Right cardiac atrium (tissue), 5 donors: Measurements from ENCODE around the gene CTNNBIP1. TPM values are rescaled to one million over a fixed set of nuclear protein-coding genes. Genes with fewer than 3 reads are reported as not detected.

Source experiments
- ATAC-seq, 2 donors: fragments of 200-7000 bp; cut with Tn5 transposase; one replicate each; pipeline versions ENCODE4 v1.8.0 to v1.9.1; 2020; ENCODE audit warnings: moderate library complexity in 2 of 2, mild to moderate bottlenecking in 1 of 2
- DNase-seq, 3 donors: peaks; one replicate each; pipeline ENCODE4 v3.0.0-alpha.2; 2020
- H3K27ac ChIP-seq: one replicate; pipeline ENCODE4 v1.5.1; 2013; ENCODE audit warnings: mild to moderate bottlenecking, low read length, control low read depth, moderate library complexity
- H3K27me3 ChIP-seq: one replicate; pipeline ENCODE4 v1.6.1; 2013; ENCODE audit not compliant: control insufficient read depth, insufficient read depth
- H3K4me1 ChIP-seq: one replicate; pipeline ENCODE4 v1.6.1; 2013; ENCODE audit warnings: low read length; ENCODE audit not compliant: control insufficient read depth, insufficient read depth
- H3K4me3 ChIP-seq: one replicate; pipeline ENCODE4 v1.5.1; 2013; ENCODE audit warnings: low read length, control low read depth
- H3K9me3 ChIP-seq: one replicate; pipeline ENCODE4 v1.6.1; 2013; ENCODE audit warnings: low read length; ENCODE audit not compliant: control insufficient read depth
- WGBS: extraction: QIAGEN DNeasy Blood & Tissue Kit; methylation state at CpG from one replicate; pipeline ENCODE4 v1.1.7; 2013; 5-methylcytosine and 5-hydroxymethylcytosine counted together
- intact Hi-C, 4 donors: fragments of 100-400 bp; cut with DNase I; formaldehyde crosslinking; loops; one replicate each; pipeline versions ENCODE4 v1.11.0 to v1.14.0; 2022 to 2023
- polyA plus RNA-seq: library from polyadenylated mRNA; stranded (reverse); fragments of 200-250 nt; gene quantifications from one replicate; pipeline ENCODE4 v1.2.3, GENCODE V29; 2013
- total RNA-seq, 4 donors: library from RNA; stranded (reverse); fragmentation: NEBNext Ultra II Directional; extraction: Animal tissue kit (Norgen Biotek cat#: 25700); gene quantifications; one replicate each; pipeline ENCODE4 v1.2.1, GENCODE V29; 2021
- donor health status: healthy with polysubstance abuse.
- donor health status: DM: no; HTN: yes; CAD: no.
- donor health status: DM: no; HTN: no; CAD: no.
- donor health status: DM: no; HTN: yes; CAD: no; lungs with severe emphysema.
- donor health status: DM: yes; HTN: yes; CAD: no.

CTNNBIP1 gene
- total and polyA plus RNA-seq, 5 donors, result 31.9 to 71.8 (median 52.7) TPM

- Histone ChIP-seq H3K4me3 (no peak overlapping the region), H3K4me1 (peaks cover 27% of the 10 kb centered on the region), H3K9me3 (no peaks in the 10 kb centered on the region), H3K27me3 (no peaks in the 10 kb centered on the region), H3K27ac (peak overlapping the region; percentile 51)
- DNase-seq (no peak), ATAC-seq (no peak)
- intact Hi-C loops, result no loop called here
- 73% methylated on average over 8 of the region's 8 CpGs for WGBS
These were observed 20.7 kb downstream of the CTNNBIP1 start for GRCh38 chr1:9889411-9889810.

GRCh38 chr1:9888886-9889285, 21.2 kb downstream of the CTNNBIP1 start:
- Histone ChIP-seq H3K9me3 (no peaks in the 10 kb centered on the region), H3K4me1 (peaks cover 27% of the 10 kb centered on the region), H3K27me3 (no peaks in the 10 kb centered on the region), H3K27ac (peak overlapping the region; percentile 51), H3K4me3 (no peak overlapping the region)
- DNase-seq (no peak), ATAC-seq (no peak)
- 75% methylated on average over 9 of the region's 9 CpGs for WGBS
- intact Hi-C loops, result no loop called here

- WGBS, result 95% methylated on average over 4 of the region's 4 CpGs
- intact Hi-C loops, result no loop called here
- no peaks in the 10 kb centered on the region for H3K9me3 ChIP-seq
- H3K4me3 ChIP-seq, result no peak overlapping the region
- H3K27me3 ChIP-seq, result no peaks in the 10 kb centered on the region
- H3K27ac ChIP-seq, result peak overlapping the region; percentile 55
- DNase-seq (no peak), ATAC-seq (no peak)
- H3K4me1 ChIP-seq, result peaks cover 22% of the 10 kb centered on the region
These were observed 23.0 kb downstream of the CTNNBIP1 start for GRCh38 chr1:9887070-9887469.

GRCh38 chr1:9886092-9886742, 23.9 kb downstream of the CTNNBIP1 start:
- Histone ChIP-seq H3K4me1 (peaks cover 19% of the 10 kb centered on the region), H3K27ac (peak overlapping the region; percentile 55), H3K4me3 (no peak overlapping the region), H3K9me3 (no peaks in the 10 kb centered on the region), H3K27me3 (no peaks in the 10 kb centered on the region)
- ATAC-seq (peak; percentile 68 to 71), DNase-seq (peak in 2 of 3 donors; percentile 58 to 60)
- 65% methylated on average over 17 of the region's 17 CpGs for WGBS
- intact Hi-C loops, result no loop called here

GRCh38 chr1:9884805-9885204, 25.3 kb downstream of the CTNNBIP1 start:
- no peak for DNase-seq
- H3K27ac ChIP-seq, result peak overlapping the region; percentile 15
- H3K4me1 ChIP-seq, result peaks cover 12% of the 10 kb centered on the region
- 72% methylated on average over 8 of the region's 8 CpGs for WGBS
- no peak overlapping the region for H3K4me3 ChIP-seq
- no peaks in the 10 kb centered on the region for H3K9me3 ChIP-seq
- intact Hi-C loops, result no loop called here
- no peaks in the 10 kb centered on the region for H3K27me3 ChIP-seq
- ATAC-seq, result no peak

- Histone ChIP-seq H3K9me3 (no peaks in the 10 kb centered on the region), H3K27ac (peak overlapping the region; percentile 15), H3K4me1 (peaks cover 5% of the 10 kb centered on the region), H3K4me3 (no peak overlapping the region), H3K27me3 (no peaks in the 10 kb centered on the region)
- ATAC-seq (peak; percentile 40 to 47), DNase-seq (no peak)
- 73% methylated on average over 11 of the region's 11 CpGs for WGBS
- intact Hi-C loops, result no loop called here
These were observed 26.3 kb downstream of the CTNNBIP1 start for GRCh38 chr1:9883585-9884449.

- no peak overlapping the region for H3K4me3 ChIP-seq
- no peak overlapping the region for H3K27ac ChIP-seq
- intact Hi-C loops, result no loop called here
- no peaks in the 10 kb centered on the region for H3K9me3 ChIP-seq
- no peak for ATAC-seq
- H3K27me3 ChIP-seq, result no peaks in the 10 kb centered on the region
- WGBS, result 91% methylated on average over 12 of the region's 12 CpGs
- peaks cover 2% of the 10 kb centered on the region for H3K4me1 ChIP-seq
- DNase-seq, result no peak
These were observed 27.1 kb downstream of the CTNNBIP1 start for GRCh38 chr1:9882945-9883303.

- ATAC-seq (no peak), DNase-seq (no peak)
- Histone ChIP-seq H3K27ac (no peak overlapping the region), H3K4me3 (no peak overlapping the region), H3K4me1 (peaks cover 2% of the 10 kb centered on the region), H3K27me3 (no peaks in the 10 kb centered on the region), H3K9me3 (no peaks in the 10 kb centered on the region)
- 75% methylated on average over 12 of the region's 12 CpGs for WGBS
- intact Hi-C loops, result no loop called here
These were observed 27.6 kb downstream of the CTNNBIP1 start for GRCh38 chr1:9882296-9882944.

- 86% methylated on average over 2 of the region's 2 CpGs for WGBS
- Histone ChIP-seq H3K9me3 (no peaks in the 10 kb centered on the region), H3K4me1 (peaks cover 4% of the 10 kb centered on the region), H3K27ac (no peak overlapping the region), H3K27me3 (no peaks in the 10 kb centered on the region), H3K4me3 (no peak overlapping the region)
- no peak for ATAC-seq
- intact Hi-C loops, result no loop called here
- no peak for DNase-seq
These were observed 28.2 kb downstream of the CTNNBIP1 start for GRCh38 chr1:9881838-9882249.

- H3K27me3 ChIP-seq, result no peaks in the 10 kb centered on the region
- DNase-seq, result no peak
- H3K27ac ChIP-seq, result no peak overlapping the region
- ATAC-seq, result no peak
- no peaks in the 10 kb centered on the region for H3K9me3 ChIP-seq
- H3K4me1 ChIP-seq, result peaks cover 11% of the 10 kb centered on the region
- H3K4me3 ChIP-seq, result no peak overlapping the region
- intact Hi-C loops, result loop anchor here in 2 of 4 donors (5.0 to 10.0 kb wide), 3 partner anchors 34 to 154 kb away; partner anchors contain the start of genes CTNNBIP1 (in 1 of the 2), LZIC (in 1 of the 2), NMNAT1 (in 1 of the 2) and UBE4B (in 1 of the 2)
- WGBS, result 92% methylated on average over 9 of the region's 9 CpGs
These were observed 31.7 kb downstream of the CTNNBIP1 start for GRCh38 chr1:9878404-9878803.

GRCh38 chr1:9877962-9878361, 32.1 kb downstream of the CTNNBIP1 start:
- H3K27me3 ChIP-seq, result no peaks in the 10 kb centered on the region
- WGBS, result 77% methylated on average over 10 of the region's 10 CpGs
- no peaks in the 10 kb centered on the region for H3K9me3 ChIP-seq
- no peak for DNase-seq
- no peak for ATAC-seq
- no peak overlapping the region for H3K4me3 ChIP-seq
- H3K27ac ChIP-seq, result no peak overlapping the region
- H3K4me1 ChIP-seq, result peaks cover 11% of the 10 kb centered on the region
- intact Hi-C loops, result loop anchor here in 2 of 4 donors (5.0 to 10.0 kb wide), 3 partner anchors 34 to 154 kb away; partner anchors contain the start of genes CTNNBIP1 (in 1 of the 2), LZIC (in 1 of the 2), NMNAT1 (in 1 of the 2) and UBE4B (in 1 of the 2)
